ENCODE results near the gene WNT9A.
"Not testable (repeated sequence)": the region's sequence is repeated elsewhere in the genome, so short reads cannot be mapped to it uniquely, and the experiment has no call there.

The WNT9A gene, protein sequence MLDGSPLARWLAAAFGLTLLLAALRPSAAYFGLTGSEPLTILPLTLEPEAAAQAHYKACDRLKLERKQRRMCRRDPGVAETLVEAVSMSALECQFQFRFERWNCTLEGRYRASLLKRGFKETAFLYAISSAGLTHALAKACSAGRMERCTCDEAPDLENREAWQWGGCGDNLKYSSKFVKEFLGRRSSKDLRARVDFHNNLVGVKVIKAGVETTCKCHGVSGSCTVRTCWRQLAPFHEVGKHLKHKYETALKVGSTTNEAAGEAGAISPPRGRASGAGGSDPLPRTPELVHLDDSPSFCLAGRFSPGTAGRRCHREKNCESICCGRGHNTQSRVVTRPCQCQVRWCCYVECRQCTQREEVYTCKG

DNA sequence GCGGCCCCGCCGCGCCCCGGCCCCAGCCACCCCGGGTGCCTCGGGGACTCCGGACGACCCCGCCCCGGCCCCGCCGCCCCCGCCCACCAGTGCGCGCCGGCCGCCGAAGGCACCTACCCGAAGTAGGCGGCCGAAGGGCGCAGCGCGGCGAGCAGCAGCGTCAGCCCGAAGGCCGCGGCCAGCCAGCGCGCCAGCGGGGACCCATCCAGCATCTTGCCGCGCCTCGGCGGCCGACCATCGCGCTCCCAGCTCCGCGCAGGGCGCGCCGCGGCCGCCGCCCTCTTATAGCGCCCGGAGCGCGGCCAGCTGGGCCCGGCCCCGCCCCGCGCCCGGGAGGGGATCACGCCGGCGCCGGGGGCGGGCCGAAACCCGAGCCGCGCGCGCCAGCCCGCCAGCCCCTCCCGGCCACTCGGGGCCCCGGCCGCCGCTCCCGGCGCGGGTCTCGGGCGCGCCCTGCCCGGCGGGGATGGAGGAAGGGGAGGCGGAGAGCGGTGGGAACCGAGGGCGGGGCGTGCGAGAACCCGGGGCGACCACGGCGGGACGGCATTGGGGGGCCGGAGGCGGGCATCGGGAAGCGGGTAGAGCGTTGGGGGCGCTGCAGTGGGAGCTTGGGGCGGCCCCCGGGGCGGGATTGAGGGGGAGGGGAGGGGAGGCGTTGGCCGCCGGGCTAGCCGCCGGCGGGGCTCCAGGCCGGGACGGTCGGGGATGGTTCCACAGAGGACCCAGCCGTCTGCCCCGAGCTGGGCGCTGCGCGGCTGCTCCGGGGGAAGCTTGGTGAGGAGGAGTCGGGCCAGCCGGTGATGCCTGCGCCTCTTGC is at the start of gene WNT9A:
WNT9A (minus strand) TSS at position 257 of the 817 bp plus-strand sequence; CDS start at position 212, 45 bp downstream.
- DNase-seq, result peak; percentile 62

DNA sequence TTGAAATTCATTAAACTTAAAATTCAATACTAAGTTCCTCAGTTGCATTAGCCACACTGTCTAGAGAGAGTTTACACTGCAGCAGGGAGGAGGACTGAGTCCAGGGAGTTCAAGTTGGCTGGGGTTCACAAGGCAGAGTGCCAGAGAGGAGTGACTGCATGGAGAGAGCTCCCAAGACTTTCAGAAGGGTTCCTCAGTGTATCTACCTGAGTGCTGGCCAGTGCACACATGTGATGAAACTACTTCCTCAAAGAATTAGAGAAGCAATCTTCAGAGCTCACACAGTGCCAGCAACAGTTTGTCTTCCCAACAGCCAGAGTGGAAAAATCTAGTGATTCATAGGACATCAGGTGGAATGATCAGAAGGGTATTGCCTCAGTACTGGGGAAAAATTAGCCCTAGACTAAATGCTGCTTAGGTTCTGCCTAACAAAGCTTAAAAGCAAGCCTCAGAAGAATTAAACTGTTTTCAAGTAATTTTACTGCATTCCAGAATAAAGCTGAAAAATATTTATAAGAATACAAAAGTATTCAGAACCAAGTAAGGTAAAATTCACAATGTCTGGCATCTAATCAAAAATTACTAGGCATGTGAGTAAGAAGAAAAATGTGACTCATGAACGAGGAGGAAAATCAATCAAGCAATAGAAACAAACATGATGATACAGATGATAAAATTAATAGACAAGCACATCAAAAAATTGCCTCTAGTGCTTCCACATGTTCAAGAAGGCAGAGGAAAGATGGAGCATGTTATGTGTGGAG is 48.6 kb upstream of the WNT9A start:
- no peak for DNase-seq

DNA sequence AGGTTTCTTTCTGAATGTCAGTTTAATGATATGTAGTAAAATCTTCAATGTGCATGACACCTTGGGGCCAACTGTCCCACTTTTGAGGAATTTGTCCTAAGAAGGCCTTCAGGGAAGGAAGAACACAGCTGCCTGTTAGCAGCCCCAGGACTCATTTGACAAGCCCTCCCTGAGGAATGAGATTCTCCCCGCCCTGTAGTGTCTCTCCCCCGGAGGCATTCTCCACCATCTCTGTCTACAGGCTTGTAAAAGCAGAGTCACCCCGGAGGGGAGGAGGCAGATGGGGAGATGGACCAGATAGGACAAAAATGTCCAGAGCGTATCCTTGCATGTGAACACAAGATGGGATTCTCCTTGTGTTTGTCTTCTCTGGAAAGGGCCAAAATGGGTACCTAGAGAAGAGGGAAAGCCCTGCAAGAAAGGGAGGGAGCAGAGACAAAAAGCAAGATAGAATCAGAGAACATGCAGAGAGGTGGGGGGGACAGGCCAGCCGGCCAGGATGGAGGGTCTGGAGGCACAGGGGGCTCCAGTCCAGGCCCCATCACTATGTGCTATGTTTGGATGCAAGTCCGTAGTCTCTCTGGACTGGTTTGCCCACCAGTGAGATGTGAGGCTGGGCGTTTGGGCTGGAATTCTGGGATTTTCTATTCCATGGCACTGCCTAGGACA is 47.0 kb upstream of the WNT9A start:
- no peak for DNase-seq

DNA sequence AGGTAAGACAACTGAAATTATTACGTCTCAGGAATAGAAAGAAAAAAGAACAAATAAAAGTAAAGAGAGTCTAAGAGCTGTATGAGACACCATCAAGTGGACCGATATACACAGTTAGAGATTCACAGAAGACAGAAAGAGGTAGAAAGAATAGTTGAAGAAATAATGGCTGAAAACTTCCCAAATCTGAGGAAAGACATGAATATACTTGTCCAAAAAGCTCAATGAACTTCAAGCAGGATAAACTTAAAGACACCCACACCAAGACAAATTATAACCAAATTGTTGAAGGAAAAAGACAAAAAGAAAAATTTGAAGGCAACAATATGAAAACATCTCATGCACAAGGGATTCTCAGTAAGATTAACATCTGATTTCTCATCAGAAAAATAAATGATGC is 39.4 kb upstream of the WNT9A start:
- DNase-seq, result no peak

DNA sequence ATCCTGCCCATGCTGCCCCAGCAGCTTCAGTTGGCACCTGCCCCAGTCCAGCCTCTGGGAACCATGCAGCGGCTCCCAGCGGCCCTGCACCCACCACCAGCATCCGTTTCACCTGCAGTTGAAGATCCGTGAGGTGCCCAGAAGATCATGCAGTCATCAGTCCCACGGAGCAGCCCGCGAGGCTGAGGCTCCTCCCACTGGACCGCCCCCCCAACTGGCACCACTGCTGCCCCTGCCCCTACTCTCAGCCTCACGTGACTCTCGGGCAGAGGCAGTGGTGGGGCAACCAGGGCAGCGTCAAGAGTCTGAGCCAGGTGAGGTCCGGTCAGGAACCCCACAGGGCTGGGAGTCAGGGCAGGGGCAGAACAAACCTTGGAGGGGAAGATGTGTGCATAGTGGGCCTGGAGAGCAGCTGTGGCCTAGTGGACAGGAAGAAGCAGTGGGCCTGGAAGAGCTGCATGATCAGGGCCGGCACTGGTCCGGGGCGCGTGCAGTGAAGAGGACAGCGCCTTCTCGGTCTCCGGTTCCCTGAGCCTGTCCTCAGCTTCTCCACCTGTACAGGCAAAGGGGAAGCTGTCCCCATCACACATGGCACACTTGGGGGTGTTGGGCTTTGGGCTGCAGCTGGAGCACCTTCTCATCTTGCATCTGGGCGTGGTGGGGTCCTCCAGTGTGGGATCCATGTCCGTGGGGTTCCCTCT is 28.0 kb upstream of the WNT9A start:
- not testable (repeated sequence) for DNase-seq

DNA sequence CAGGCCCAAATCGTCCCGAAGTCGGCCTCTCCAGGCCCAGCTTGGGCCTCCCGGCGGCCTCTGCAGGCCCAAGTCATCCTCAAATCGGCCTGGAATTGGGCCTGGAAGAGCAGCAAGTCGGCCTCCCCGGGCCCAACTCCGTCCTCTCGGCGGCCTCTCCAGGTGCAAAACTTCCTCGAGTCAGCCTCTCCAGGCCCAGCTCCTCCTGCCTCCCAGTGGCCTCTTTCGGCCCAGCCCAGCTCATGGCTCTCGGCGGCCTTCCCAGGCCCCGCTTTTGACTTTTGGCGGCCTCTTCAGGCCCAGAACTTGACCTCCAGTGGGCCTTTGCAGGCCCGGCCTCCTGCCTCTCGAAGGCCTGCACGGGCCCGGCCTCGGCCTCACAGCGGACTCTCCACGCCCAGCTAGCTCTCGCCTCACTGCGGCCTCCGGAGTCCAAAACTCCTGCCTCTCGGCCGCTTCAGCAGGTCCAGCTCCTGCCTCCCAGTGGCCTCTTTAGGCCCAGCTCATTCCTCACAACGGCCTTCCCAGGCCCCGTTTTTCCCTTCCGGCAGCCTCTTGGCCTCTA is 26.1 kb upstream of the WNT9A start:
- not testable (repeated sequence) for DNase-seq

DNA sequence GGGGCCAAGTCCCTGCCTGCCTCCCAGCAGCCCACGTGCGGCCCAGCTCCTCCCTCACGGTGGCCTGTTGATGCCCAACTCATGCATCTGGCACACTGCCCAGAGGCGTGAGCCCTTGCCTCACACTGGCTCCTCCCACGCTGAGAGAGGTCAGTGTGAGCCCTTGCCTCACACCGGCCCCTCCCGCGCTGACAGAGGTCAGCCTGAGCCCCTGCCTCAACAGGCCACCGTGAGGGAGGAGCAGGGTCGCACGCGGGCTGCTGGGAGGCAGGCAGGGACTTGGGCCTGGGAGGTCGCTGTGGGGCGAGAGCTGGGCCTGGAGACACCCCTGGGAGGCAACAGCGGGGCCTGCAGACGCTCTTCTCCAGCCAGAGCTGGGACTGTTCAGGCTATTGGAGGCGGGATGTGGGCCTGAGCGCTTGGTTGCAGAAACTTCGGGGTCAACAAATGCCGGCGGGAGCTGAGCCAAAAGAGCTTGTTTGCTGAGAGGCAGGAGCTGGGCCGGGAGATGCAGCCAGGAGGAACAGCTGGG is 25.2 kb upstream of the WNT9A start:
- DNase-seq, result not testable (repeated sequence)

DNA sequence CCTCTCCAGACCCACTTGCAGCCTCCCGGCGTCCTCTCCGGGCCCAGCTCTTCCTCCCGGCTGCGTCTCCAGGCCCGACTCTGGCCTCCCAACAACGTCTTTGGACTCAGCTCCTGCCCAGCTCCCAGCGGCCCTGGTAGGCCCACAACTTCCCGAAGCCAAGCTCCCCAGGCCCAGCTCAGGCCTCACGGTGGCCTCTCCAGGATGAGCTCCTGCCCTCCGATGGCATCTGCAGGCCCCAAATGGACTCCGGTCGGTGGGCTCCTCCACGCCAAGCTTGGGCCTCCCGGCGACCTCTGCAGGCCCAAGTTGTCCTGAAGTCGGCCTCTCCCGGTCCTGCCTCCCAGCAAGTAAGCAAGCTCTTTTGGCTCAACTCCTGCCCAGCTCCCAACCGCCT is 24.5 kb upstream of the WNT9A start:
- DNase-seq, result not testable (repeated sequence)

DNA sequence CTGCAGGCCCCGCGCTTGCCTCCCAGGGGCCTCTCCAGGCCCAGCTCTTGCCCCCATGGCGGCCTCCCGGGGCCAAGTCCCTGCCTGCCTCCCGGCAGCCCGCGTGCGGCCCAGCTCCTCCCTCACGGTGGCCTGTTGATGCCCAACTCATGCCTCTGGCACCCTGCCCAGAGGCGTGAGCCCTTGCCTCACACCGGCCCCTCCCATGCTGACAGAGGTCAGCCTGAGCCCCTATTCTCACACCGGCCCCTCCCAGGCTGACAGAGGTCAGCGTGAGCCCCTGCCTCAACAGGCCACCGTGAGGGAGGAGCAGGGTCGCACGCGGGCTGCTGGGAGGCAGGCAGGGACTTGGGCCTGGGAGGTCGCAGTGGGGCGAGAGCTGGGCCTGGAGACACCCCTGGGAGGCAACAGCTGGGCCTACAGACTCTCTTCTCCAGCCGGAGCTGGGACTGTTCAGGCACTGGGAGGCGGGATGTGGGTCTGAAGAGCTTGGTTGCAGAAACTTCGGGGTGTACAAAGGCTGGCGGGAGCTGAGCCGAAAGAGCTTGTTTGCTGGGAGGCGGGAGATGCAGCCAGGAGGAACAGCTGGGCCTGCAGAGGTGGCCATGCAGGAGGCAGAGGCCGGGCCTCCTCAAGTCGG is 24.0 kb upstream of the WNT9A start:
- DNase-seq, result not testable (repeated sequence)

DNA sequence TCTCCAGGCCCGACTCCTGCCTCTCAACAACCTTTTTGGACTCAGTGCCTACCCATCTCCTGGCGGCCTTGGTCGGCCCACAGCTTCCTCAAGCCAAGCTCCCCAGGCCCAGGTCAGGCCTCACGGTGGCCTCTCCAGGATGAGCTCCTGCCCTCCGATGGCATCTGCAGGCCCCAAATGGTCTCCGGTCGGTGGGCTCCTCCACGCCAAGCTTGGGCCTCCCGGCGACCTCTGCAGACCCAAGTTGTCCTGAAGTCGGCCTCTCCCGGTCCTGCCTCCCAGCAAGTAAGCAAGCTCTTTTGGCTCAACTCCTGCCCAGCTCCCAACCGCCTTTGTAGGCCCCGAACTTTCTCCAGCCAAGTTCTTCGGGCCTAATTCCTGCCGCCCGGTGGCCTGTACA is 23.5 kb upstream of the WNT9A start:
- DNase-seq, result not testable (repeated sequence)

DNA sequence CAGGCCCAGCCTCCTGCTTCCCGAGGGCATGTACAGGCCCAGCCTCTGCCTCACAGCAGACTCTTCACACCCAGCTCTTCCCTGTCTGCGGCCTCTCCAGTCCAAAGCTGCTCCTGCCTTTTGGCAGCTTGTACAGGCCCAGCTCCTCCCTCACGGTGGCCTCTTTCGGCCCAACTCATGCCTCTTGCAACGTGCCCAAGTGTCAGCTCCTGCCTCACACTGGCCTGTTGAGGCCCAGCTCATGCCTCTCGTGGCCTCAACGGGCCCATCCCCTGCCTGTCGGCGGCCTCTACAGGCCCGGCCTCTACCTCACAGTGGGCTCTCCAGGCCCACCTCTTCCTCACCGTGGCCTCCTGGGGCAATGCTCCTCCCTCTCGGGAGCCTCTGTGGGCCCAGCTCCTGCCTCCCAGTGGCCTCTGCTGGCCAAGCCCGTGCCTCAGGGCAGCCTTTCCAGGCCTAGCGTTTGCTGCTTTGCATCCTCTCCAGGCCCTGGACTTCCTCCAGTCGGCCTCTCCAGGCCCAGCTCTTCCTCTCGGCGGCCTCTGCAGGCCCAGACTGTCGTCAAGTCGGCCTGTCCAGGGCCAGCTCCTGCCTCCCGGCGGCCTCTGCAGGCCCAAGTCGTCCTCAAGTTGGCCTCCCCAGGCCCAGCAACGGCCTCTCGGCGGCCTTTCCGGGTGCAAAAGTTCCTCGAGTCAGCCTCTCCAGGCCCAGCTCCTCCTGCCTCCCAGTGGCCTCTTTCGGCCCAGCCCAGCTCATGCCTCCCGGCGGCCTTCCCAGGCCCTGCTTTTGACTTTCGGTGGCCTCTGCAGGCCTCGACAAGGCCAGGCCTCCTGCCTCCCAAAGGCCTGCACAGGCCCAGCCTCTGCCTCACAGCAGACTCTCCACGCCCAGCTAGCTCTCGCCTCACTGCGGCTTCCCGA is 22.6 kb upstream of the WNT9A start:
- not testable (repeated sequence) for DNase-seq

DNA sequence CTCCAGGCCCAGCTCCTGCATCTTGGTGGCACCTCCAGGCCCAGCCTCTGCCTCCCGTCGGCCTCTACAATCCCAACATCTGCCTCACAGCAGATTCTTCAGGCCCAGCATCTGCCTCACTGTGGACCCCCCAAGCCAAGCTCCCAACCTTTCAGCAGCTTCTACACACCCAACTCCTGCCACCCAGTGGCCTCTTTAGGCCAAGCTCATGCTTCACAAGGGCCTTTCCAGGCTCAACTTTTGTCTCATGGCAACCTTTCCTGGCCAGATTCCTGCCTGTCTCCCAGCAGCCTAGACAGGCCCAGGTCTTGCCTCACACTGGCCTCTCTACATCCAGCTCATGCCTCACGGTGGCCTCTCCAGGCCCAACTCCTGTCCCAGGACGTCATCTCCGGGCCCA is 20.1 kb upstream of the WNT9A start:
- not testable (repeated sequence) for DNase-seq

DNA sequence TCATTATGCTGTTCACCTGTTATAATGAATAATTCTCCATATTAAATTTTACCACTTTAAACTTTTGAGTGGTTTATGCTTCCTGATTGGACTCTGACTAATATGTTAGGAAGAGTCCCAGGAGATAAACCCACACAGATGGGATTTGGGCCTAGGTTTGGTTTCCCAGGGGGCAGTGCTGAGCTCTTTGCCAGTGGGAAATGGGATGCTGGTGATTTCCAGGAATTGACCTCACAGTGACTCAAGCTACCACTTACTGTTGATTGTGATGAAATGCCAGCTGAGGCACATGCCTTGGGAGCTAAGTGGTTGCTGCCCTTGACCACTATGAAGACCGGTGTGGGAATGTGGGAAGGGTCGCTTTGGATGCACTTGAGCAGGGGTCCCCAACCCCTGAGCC is 19.0 kb upstream of the WNT9A start:
- not testable (repeated sequence) for DNase-seq

DNA sequence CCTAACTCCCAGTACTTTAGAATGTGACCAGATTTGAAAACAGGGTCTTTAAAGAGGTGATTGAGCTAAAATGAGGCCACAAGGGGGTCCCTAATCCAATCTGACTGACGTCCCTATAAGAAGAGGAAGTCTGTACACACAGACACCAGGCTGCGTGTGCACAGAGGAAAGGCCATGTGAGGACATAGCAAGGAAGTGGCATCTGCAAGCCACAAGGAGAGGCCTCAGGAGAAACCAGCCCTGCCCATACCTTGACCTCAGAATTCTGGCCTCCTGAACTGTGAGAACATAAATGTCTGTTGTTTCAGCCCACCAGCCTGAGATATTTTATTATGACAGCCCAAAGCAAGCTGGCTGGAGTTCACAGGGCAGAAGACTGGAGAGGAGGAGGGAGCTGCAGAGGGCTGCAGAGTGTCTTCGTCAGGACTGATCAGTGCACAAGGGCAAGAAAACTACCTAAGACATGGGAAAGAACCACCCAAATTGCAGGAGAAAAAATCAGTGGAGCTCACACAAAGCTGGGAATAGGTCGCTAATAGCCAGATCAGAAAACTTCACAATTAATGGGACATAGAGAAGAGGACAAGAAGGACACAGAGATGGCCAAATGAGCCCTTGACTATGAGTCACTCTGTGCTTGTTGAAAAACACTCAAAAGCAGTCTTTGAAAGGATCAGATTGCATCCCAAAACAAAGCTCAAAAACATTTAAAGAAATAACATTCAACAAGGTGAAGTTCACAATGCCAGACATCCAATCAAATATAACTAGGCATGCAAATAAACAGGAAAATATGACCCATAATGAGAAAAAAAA is 14.1 kb upstream of the WNT9A start:
- DNase-seq, result no peak

DNA sequence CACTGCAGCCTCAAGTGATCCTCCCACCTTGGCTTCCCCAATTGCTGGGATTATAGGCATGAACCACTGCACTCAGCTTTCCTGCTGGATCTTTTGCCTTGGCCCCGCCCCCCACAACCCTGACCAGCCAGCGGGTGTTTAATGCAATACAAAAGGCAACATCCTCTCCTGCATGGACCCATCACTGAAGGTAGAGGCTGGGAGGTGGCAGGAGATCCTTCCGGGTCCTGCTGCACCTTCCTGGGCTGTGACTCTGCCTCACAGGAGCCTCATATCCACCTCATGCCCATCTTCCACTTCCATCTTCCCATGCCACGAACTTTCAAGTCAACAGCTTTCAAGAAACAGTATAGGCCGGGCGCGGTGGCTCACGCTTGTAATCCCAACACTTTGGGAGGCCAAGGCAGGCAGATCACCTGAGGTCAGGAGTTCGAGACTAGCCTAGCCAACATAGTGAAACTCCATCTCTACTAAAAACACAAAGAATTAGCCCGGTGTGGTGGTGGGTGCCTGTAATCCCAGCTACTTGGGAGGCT is 11.7 kb upstream of the WNT9A start:
- DNase-seq, result no peak

DNA sequence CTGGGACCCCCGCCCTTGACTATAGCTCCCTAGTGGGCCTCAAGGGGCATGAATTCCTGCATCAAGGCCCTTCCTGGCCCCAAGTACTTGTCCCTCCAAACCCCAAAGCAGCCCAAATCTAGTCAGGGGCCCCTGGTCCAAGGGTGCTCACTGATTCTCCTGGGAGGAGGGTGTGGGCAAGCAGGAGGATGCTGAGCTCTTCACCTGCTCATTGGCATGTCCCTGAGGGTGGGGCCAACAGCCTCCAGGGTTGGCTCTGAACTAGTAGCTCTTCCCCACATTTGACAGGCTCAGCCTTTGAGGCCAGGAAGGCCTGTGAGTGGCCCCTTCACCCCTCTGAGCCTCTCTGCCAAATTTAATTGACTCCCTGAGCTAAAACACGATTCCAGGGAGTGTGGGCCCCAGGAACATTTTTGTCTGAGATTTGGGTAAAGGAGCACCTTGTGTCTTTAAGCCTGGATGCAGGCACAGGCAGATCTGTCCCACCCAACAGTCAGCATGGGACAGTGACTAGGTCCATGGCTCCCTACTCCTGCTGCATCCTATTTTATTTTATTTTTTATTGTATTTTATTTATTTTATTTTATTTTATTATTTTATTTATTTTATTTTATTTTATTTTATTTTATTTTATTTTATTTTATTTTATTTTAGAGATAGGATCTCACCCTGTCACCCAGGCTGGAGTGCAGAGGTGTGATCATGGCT is 11.0 kb upstream of the WNT9A start:
- DNase-seq, result no peak

DNA sequence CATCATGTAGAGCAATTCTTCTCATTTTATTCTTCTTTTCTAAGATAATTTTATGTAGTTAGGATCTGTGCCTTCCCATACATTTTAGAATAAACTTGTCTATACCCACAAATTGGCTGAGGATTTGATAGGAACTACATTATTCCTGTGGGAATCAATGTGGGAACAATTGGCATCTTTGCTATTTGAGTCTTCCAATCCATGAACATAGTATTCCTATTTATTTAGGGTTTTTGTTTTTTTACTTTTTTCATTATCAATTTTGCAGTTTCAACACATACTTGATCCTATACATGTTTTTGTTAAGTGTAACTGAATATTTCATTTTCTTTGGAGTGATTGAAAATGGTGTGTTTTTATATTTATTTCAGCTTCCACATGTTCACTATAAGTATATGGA is 8.1 kb upstream of the WNT9A start:
- DNase-seq, result no peak

Data from NCI-H510A treated with DMSO at 0.1 percent for 48 hours (cell line).